Body of pancreas (tissue), 4 donors: Measurements from ENCODE around the gene KPRP.

Experiments used
- CTCF ChIP-seq, 7 experiments: fragments of 450-650 bp in 4 of 7; fragments of 200-600 bp in 3 of 7; sonication (generic) in 3 of 7; IDR thresholded peaks; one replicate each; pipeline ENCODE4 v1.5.1; 2016 to 2019; ENCODE audit warnings: antibody characterized with exemption in 7 of 7
- POLR2A ChIP-seq, 3 donors: fragments of 450-650 bp; IDR thresholded peaks; one replicate each; pipeline ENCODE4 v1.6.1; 2016; ENCODE audit warnings: antibody characterized with exemption in 3 of 3, mild to moderate bottlenecking in 2 of 3

GRCh38 chr1:152801333-152801732, 43.5 kb downstream of the KPRP start:
- TF ChIP-seq CTCF (IDR thresholded peaks at IDR 0.05) (no peak), POLR2A (IDR thresholded peaks at IDR 0.05) (no peak)
